Midbrain (tissue), 1 donor: ENCODE data around the gene KRCC1.
A peak's percentile ranks its signal among the peaks of the same experiment; 100 is the strongest.
"Not testable (repeated sequence)": the region's sequence is repeated elsewhere in the genome, so short reads cannot be mapped to it uniquely, and the experiment has no call there.

Experiments
- DNase-seq: peaks from one replicate; lab custom pipeline; 2025; lab: John Stamatoyannopoulos, UW

The KRCC1 gene

GRCh38 chr2:88038263-88039105, 17.1 kb downstream of the KRCC1 start:
- no peak for DNase-seq

- no peak for DNase-seq
Observed at GRCh38 chr2:88036606-88037005, 19.0 kb downstream of the KRCC1 start.

- no peak for DNase-seq
Observed at GRCh38 chr2:88036182-88036581, 19.4 kb downstream of the KRCC1 start.

GRCh38 chr2:88032070-88032702, 23.4 kb downstream of the KRCC1 start:
- DNase-seq: no peak

GRCh38 chr2:88028931-88029330, 26.7 kb downstream of the KRCC1 start:
- DNase-seq: no peak

GRCh38 chr2:88027697-88028389, 27.7 kb downstream of the KRCC1 start:
- DNase-seq: peak; percentile 20

- DNase-seq: no peak
Observed at GRCh38 chr2:88024509-88024908, 31.1 kb downstream of the KRCC1 start.

- no peak for DNase-seq
Observed at GRCh38 chr2:88022669-88022921, 33.0 kb downstream of the KRCC1 start.

GRCh38 chr2:88019985-88020384, 35.6 kb downstream of the KRCC1 start:
- DNase-seq: no peak

- no peak for DNase-seq
Observed at GRCh38 chr2:88018909-88019308, 36.7 kb downstream of the KRCC1 start.

- DNase-seq: not testable (repeated sequence)
Observed at GRCh38 chr2:88018077-88018805, 37.3 kb downstream of the KRCC1 start.

- not testable (repeated sequence) for DNase-seq
Observed at GRCh38 chr2:88017780-88018038, 37.9 kb downstream of the KRCC1 start.

GRCh38 chr2:88016960-88017779, 38.4 kb downstream of the KRCC1 start:
- no peak for DNase-seq

GRCh38 chr2:88016086-88016959, 39.3 kb downstream of the KRCC1 start, which contains the start of gene RNU2-63P:
Gene RNU2-63P, minus strand, starts transcription at chr2:88016547.
- peak; percentile 75 for DNase-seq

- peak; percentile 61 for DNase-seq
Observed at GRCh38 chr2:88011011-88011410, 44.6 kb downstream of the KRCC1 start.

GRCh38 chr2:88010136-88010535, 45.4 kb downstream of the KRCC1 start:
- no peak for DNase-seq

GRCh38 chr2:88006912-88007439, 48.6 kb downstream of the KRCC1 start:
- DNase-seq: no peak

GRCh38 chr2:88005776-88006175, 49.8 kb downstream of the KRCC1 start:
- DNase-seq: no peak

- DNase-seq: no peak
Observed at GRCh38 chr2:88003074-88003755, 52.4 kb downstream of the KRCC1 start.

- DNase-seq: no peak
Observed at GRCh38 chr2:88002359-88002707, 53.2 kb downstream of the KRCC1 start.
